Muscle layer of duodenum (tissue), 2 donors: ENCODE results near the gene TRIM52.
"Not testable (repeated sequence)": the region's sequence is repeated elsewhere in the genome, so short reads cannot be mapped to it uniquely, and the experiment has no call there.

Experiments used
- H3K27ac ChIP-seq: one replicate; pipeline ENCODE4 v1.7.0; 2013; ENCODE audit warnings: mild to moderate bottlenecking, low read length
- H3K27me3 ChIP-seq: one replicate; pipeline ENCODE4 v1.7.0; 2013; ENCODE audit warnings: low read depth, mild to moderate bottlenecking, control low read depth, low read length
- H3K36me3 ChIP-seq, 2 donors: one replicate each; pipeline ENCODE4 v1.7.0; 2013; ENCODE audit warnings: low read length in 2 of 2, control low read depth in 1 of 2, mild to moderate bottlenecking in 1 of 2; ENCODE audit not compliant: insufficient read depth in 2 of 2, control insufficient read depth in 1 of 2
- H3K4me1 ChIP-seq, 2 donors: one replicate each; pipeline ENCODE4 v1.7.0; 2013; ENCODE audit warnings: low read length in 2 of 2, mild to moderate bottlenecking in 2 of 2, control low read depth in 1 of 2, moderate library complexity in 1 of 2; ENCODE audit not compliant: insufficient read depth in 2 of 2, control insufficient read depth in 1 of 2
- H3K4me3 ChIP-seq, 2 donors: one replicate each; pipeline ENCODE4 v1.7.0; 2013; ENCODE audit warnings: low read length in 2 of 2, low read depth in 1 of 2, mild to moderate bottlenecking in 1 of 2
- H3K9me3 ChIP-seq, 2 donors: one replicate each; pipeline ENCODE4 v1.7.0; 2013; ENCODE audit warnings: low read length in 2 of 2, control low read depth in 1 of 2, mild to moderate bottlenecking in 1 of 2; ENCODE audit not compliant: control insufficient read depth in 1 of 2
- donor health status: healthy.

The TRIM52 gene

DNA sequence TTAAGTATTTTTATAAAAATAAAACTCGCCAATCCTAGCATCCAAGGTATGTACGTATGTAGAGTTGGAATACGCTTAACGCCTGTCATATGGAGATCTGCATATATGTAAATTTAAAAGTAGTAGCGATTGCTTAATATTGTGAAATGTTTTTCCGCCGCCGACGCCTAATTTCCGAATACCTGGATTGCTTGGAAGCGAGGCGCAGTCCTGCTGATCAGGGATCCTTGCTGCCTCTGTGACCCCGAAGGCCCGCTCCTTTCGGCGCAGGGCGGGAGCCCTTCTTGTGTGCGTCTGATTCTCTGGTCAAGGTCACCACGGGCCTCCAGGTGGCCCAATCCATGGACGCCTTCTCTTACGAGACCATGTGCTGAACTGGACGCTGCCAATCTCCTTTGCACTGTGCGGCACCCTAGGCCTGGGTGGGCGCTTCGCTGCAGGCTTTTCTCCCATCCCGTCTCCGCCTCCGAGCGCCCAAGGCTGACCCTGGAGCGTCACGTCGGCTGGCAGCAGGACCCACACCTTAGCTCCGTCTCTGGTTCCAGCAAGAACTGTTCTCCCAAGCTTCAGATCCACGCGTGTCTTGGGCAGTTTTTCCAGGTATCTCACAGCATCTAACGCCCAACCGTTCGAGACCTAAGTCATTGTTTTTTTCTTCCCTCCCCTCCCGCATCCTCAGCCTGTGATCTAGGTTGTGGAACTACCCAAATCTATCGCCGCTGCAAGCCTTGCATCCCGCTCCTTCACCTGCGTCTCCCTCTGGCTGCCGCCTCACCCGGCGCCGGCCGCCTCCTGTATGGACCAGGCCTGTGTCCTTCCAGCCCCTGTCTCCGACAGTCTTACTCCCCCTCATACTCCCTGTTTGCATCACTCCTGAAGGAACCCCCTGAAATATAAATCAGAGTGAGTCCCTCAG is 41.4 kb downstream of the TRIM52 start:
- H3K4me1 ChIP-seq, result peaks cover 8 to 14% of the 10 kb centered on the region in 2 donors
- no peak overlapping the region for H3K27ac ChIP-seq
- no peaks in the 10 kb centered on the region for H3K27me3 ChIP-seq
- no peaks in the 10 kb centered on the region for H3K9me3 ChIP-seq
- H3K4me3 ChIP-seq, result no peak overlapping the region
- no peaks in the 10 kb centered on the region for H3K36me3 ChIP-seq

- H3K27ac ChIP-seq, result no peak overlapping the region
- no peaks in the 10 kb centered on the region for H3K36me3 ChIP-seq
- peak overlapping the region in 1 of 2 donors; percentile 73 for H3K4me3 ChIP-seq
- no peaks in the 10 kb centered on the region for H3K27me3 ChIP-seq
- H3K4me1 ChIP-seq, result peaks cover 4 to 8% of the 10 kb centered on the region in 2 donors
- H3K9me3 ChIP-seq, result no peaks in the 10 kb centered on the region
Measured at GRCh38 chr5:181218795-181219124, 42.2 kb downstream of the TRIM52 start.

DNA sequence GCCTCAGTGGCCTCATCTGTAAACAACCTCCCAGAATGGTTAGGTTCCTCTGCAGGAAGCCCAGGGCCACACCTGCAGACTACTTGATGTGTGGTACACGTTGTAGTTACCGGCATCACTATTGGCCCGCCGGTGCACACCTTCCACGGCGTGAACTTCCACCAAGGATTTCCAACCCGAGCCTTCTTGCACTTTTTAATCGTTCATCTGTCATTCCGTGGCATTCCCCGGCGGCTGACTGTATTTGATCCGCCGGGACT is 43.2 kb downstream of the TRIM52 start:
- Histone ChIP-seq H3K9me3 (no peaks in the 10 kb centered on the region), H3K36me3 (no peaks in the 10 kb centered on the region), H3K4me3 (peak overlapping the region; percentile 70 to 73), H3K27me3 (no peaks in the 10 kb centered on the region), H3K27ac (peak overlapping the region; percentile 39), H3K4me1 (peaks cover 4 to 8% of the 10 kb centered on the region in 2 donors)

- H3K27me3 ChIP-seq, result no peaks in the 10 kb centered on the region
- H3K4me3 ChIP-seq, result peak overlapping the region; percentile 70 to 73
- H3K9me3 ChIP-seq, result no peaks in the 10 kb centered on the region
- no peaks in the 10 kb centered on the region for H3K36me3 ChIP-seq
- H3K27ac ChIP-seq, result no peak overlapping the region
- H3K4me1 ChIP-seq, result peaks cover 4 to 8% of the 10 kb centered on the region in 2 donors
Measured at GRCh38 chr5:181217111-181217802, 43.7 kb downstream of the TRIM52 start.

DNA sequence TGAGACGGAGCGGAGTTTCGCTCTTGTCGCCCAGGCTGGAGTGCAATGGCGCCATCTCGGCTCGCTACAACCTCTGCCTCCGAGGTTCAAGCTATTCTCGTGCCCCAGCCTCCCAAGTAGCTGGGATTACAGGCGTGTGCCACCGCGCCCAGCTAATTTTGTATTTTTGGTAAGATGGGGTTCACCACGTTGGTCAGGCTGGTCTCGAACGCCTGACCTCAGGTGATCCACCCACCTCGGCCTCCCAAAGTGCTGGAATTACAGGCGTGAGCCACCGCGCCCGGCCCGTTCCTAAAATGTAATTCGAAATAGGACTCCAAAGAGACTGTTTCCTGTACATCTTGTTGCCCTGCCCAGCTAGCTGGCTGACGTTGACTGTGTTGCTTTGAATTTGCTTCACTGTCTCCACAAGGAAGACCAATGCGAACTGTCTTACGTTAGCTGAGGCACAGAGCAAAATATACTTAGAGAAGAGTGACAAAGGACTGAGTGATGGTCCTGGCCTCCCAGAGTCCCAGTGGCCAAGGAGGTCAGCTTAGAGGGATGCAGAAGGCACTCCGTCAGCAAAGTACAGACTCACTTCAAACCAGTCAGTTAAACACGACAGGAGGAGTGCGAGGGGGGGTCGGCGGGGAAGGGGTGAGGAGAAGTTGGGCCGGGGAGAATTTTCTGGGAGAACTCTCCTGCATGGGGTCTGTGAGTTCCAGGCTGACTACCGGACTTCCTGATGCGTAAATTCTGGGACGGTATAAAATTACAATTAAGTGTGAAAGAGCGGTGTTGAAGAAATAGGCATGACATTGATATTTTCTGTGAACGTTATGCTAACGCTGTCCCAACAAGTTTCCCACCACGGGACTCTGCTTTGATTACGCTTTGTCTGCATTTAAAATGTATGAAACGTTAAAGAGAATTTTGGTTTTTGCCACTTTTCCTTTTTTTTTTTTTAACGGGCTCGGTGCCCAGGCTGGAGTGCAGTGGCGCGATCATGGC is 44.6 kb downstream of the TRIM52 start:
- Histone ChIP-seq H3K27me3 (no peaks in the 10 kb centered on the region), H3K9me3 (no peaks in the 10 kb centered on the region), H3K27ac (no peak overlapping the region), H3K4me3 (peak overlapping the region; percentile 37 to 40), H3K36me3 (no peaks in the 10 kb centered on the region), H3K4me1 (peaks cover 4 to 8% of the 10 kb centered on the region in 2 donors)

GRCh38 chr5:181214249-181214648 is 46.7 kb downstream of the TRIM52 start:
- H3K4me3 ChIP-seq, H3K27me3 ChIP-seq, H3K9me3 ChIP-seq, H3K27ac ChIP-seq, H3K4me1 ChIP-seq, H3K36me3 ChIP-seq: not testable (repeated sequence)

DNA sequence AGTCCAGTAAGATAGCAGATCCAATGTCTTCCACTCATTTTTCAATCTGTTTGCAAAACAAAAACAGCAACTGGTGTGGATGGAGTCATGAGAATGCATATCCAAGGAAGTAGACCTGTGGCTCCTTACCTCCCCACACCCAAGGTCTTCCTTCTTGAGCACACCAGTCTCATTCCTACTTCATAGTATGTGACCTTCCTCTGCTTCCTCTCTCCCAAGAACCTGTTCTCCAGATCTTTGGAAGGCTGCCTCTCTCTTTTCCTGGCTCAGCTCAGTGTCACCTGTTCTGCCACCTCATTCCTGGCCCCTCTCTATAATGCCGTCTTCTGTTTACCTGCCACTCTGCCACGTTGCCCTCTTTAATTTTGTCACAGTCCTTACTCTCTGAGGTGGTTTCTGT is 48.0 kb downstream of the TRIM52 start:
- H3K27ac ChIP-seq, result no peak overlapping the region
- H3K27me3 ChIP-seq, result no peaks in the 10 kb centered on the region
- peaks cover 3 to 8% of the 10 kb centered on the region in 2 donors for H3K4me1 ChIP-seq
- no peaks in the 10 kb centered on the region for H3K36me3 ChIP-seq
- H3K9me3 ChIP-seq, result no peaks in the 10 kb centered on the region
- H3K4me3 ChIP-seq, result no peak overlapping the region

DNA sequence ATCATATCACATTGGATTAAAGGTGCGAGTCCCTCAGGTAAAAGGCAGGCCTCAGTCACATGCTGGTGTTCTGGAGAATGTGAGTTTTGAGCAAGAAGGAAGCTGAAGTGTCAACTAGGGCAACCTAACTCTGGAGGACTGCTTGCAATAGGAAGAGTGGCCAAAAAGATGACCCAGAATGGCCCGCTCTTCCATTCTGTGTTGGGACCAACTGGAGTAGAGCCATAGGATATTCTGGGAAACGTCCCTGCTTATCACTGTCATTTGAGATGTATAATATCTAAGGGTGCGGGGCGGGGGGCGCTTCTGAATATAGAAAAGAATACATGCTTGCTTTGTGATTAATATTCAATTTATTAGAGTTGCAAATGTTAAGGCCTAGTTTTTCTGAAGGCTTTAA is 48.9 kb downstream of the TRIM52 start:
- no peak overlapping the region for H3K4me3 ChIP-seq
- H3K4me1 ChIP-seq, result peaks cover 0 to 8% of the 10 kb centered on the region in 2 donors
- no peaks in the 10 kb centered on the region for H3K36me3 ChIP-seq
- H3K27ac ChIP-seq, result no peak overlapping the region
- no peaks in the 10 kb centered on the region for H3K9me3 ChIP-seq
- no peaks in the 10 kb centered on the region for H3K27me3 ChIP-seq

- Histone ChIP-seq H3K4me1 (peaks cover 0 to 9% of the 10 kb centered on the region in 2 donors), H3K27ac (no peak overlapping the region), H3K36me3 (no peaks in the 10 kb centered on the region), H3K4me3 (no peak overlapping the region), H3K27me3 (no peaks in the 10 kb centered on the region), H3K9me3 (no peaks in the 10 kb centered on the region)
Measured at GRCh38 chr5:181211208-181211607, 49.7 kb downstream of the TRIM52 start.

- not testable (repeated sequence) for H3K9me3 ChIP-seq, H3K27me3 ChIP-seq, H3K36me3 ChIP-seq, H3K27ac ChIP-seq, H3K4me3 ChIP-seq
- H3K4me1 ChIP-seq, result peaks cover 0 to 11% of the 10 kb centered on the region in 2 donors
Measured at GRCh38 chr5:181210698-181211097, 50.2 kb downstream of the TRIM52 start.

DNA sequence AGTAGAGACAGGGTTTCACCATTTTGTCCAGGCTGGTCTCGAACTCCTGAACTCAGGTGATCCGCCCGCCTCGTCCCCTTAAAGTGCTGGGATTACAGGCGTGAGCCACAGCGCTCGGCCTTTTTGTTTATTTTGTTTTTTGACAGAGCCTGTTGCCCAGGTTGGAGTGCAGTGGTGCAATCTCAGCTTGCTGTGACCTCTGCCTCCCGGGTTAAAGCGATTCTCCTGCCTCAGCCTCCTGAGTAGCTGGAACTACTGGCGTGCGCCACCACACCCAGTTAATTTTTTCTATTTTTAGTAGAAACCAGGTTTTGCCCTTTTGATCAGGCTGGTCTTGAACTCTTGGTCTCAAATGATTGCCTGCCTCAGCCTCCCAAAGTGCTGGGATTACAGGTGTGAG is 50.8 kb downstream of the TRIM52 start:
- not testable (repeated sequence) for H3K27ac ChIP-seq, H3K27me3 ChIP-seq, H3K9me3 ChIP-seq, H3K4me3 ChIP-seq, H3K36me3 ChIP-seq
- H3K4me1 ChIP-seq, result peaks cover 0 to 17% of the 10 kb centered on the region in 2 donors
